HG03045 (cell line): ENCODE measurements around the gene GIPC2.
A peak's percentile ranks its signal among the peaks of the same experiment; 100 is the strongest.
"Not testable (repeated sequence)": the region's sequence is repeated elsewhere in the genome, so short reads cannot be mapped to it uniquely, and the experiment has no call there.

ENCODE experiments used
- ATAC-seq: cut with Tn5 transposase; IDR thresholded peaks from one replicate; pipeline ENCODE4 v1.9.1; 2021; ENCODE audit warnings: mild to moderate bottlenecking, moderate library complexity; ENCODE audit not compliant: unreplicated experiment

The GIPC2 gene

DNA sequence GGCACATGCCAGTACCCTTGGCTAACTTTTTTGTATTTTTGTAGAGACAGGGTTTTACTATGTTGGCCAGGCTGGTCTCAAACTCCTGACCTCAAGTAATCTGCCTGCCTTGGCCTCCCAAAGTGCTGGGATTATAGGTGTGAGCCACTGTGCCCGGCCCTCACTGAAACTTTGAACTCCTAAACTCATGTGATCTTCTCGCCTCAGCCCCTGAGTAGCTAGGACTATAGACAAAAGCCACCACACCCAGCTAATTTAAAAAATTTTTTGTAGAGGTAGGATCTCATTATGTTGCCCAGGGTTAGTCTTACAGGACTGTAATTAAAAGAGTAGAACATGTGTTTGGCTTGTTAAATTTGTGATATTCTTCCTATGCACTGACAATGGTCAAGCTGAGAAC lies 19.1 kb downstream of the GIPC2 start:
- ATAC-seq = not testable (repeated sequence)

- ATAC-seq = no peak
Observed at GRCh38 chr1:78068681-78069283, 23.0 kb downstream of the GIPC2 start.

DNA sequence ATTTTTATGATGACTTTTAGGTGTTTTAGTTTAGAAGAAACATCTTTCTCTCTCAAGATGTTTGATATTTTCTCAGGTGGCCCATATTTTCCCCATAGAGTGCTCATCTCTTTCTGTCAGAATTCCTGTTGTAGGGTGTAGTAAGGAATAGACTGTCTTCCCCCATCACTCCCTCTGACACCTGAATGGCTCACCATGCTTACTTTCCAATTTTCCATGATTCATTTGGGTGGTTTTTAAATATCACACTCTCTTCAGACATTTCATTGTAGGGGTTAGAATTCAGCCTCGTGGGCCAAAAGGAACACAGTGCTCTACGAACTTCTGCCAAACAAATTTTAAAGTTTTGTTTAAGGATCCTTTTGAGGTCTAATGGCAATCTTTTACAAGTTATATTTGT lies 24.0 kb downstream of the GIPC2 start:
- no peak for ATAC-seq

GRCh38 chr1:78070210-78070609 lies 24.4 kb downstream of the GIPC2 start:
- no peak for ATAC-seq

GRCh38 chr1:78070758-78071157 lies 25.0 kb downstream of the GIPC2 start:
- no peak for ATAC-seq

GRCh38 chr1:78071696-78072095 lies 25.9 kb downstream of the GIPC2 start:
- no peak for ATAC-seq

DNA sequence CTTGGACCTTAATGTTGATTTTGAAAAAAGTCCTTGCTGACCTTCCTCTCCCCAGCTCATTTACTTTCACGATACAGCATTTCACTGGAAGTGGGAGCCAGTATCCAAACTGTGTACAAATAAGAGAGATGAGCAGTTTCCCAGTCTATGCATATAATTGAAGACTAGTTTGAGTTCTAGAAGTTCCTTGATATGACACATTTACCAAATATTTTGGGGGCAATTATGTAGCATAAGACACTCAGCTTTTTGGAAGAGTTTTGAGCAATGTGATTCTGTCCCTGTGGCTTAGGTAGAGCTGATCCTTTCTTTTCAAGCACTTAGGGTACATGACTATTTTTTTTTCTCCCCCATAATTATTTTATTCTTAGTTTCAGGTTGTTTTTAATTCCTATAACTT lies 26.4 kb downstream of the GIPC2 start:
- ATAC-seq = no peak

- ATAC-seq = no peak
Observed at GRCh38 chr1:78073441-78073840, 27.7 kb downstream of the GIPC2 start.

DNA sequence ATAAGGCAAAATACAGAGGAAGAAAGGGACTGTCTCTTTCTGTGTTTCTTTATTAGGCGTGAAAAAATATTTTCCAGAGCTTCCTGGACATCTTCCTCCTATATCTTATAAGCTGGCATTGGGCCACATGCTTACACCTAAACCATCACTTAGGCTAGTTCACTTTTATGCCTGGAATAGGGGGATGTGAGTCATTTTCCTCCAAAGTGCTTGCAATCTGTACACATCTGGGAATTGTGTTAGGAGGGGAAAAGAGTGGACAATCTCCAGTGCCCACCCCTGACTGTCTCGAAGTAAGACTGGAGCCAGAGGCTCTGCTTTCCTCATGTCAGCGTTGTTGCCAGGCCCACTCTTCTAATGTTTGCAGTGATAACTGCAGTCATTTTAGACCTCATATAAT lies 29.9 kb downstream of the GIPC2 start:
- no peak for ATAC-seq

DNA sequence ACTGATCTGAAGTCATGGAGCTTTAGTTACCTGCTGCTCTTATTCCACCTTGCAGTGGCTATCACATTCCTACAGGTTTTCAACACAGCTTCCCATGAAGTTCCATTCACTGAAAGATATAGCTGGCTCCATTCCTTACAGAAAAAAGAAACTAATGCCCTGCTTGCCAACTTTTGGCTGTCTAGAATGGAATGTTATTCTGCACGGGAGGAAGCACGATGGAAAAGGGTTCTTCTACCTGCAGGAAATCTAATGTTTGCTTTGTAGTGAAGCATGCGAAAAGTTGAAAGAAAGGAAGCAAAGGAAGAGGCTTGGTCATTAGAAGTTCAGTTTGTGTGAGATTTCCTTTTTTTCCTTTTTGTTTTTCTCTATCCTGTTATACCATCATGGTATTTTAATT lies 32.6 kb downstream of the GIPC2 start:
- ATAC-seq = no peak

DNA sequence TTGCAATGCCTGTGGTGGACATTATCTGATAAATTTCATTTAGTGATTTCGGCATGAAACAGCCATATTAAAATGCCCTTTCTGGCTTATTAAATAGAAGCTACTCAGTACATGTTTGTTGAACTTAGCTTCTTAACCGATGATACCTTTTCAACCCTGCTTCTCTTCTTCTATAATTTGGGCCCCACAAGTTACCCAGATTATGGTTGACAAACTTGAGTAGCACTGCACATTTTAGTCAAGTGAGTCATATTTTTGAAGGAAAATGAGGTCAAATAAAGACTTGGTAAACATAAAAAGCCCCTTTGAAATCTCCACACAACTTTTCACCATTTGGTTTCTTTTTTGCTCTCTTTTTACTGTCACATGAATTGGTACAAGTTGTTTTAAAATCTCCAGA lies 33.8 kb downstream of the GIPC2 start:
- ATAC-seq = no peak

DNA sequence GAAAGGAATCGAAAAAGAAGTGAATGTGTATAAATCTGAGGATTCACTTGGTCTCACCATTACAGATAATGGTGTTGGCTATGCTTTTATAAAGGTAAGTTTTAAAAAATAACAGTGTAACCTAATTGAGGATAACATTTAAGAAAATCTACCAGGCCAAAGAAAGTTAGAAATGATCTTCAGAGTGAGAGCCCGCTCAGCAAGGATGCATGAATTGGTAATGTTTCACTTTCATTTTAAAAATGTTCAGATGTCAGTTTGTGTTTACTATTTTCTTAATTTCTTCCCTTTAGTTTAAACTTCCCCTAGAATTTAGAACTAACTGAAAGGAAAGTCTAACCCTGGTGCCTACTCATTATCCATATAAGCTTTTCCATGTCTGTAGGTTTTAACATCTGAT lies 35.0 kb downstream of the GIPC2 start:
- no peak for ATAC-seq

- ATAC-seq = no peak
Observed at GRCh38 chr1:78081980-78082860, 36.5 kb downstream of the GIPC2 start.

DNA sequence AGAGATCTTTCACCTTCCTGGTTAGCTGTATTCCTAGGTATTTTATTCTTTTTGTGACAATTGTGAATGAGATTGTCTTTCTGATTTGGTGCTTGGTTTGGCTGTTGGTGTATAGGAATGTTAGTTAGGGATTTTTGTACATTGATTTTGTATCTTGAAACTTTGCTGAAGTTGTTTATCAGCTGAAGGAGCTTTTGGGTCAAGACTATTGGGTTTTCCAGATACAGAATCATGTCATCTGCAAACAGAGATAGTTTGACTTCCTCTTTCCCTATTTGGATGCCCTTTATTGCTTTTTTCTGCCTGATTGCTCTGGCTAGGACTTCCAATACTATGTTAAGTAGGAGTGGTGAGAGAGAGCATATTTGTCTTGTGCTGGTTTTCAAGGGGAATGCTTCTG lies 38.9 kb downstream of the GIPC2 start:
- ATAC-seq = not testable (repeated sequence)

DNA sequence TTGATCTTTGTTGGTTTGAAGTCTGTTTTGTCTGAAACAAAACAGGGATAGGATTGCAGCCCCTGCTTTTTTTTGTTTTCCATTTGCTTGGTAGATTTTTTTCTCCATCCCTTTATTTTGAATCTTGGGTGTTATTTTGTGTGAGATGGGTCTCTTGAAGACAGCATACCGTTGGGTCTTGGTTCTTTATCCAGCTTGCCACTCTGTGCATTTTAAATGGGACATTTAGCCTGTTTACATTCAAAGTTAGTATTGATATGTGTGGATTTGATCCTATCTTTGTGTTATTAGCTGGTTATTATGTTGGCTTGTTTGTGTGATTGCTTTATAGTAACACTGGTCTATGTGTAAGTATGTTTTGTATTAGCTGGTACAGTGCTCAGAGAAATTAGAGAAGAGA lies 40.9 kb downstream of the GIPC2 start:
- ATAC-seq = no peak

GRCh38 chr1:78088015-78088414 lies 42.2 kb downstream of the GIPC2 start:
- peak; percentile 73 for ATAC-seq

DNA sequence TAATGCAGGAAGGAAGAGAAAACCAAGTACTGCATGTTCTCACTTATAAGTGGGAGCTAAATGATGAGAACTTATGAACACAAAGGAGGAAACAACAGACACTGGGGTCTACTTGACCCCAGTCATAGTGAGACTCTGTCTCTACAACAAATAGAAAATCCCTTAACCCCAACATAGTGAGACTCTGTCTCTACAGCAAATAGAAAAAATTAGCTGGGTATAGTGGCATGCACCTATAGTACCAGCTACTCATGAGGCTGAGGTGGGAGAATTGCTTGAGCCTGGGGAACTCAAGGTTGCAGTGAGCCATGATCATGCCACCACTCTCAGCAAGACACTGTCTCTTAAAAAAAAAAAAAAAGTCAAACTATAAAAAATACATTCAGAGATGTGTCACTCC lies 42.7 kb downstream of the GIPC2 start:
- ATAC-seq = no peak

GRCh38 chr1:78089010-78089409 lies 43.2 kb downstream of the GIPC2 start:
- no peak for ATAC-seq

- ATAC-seq = no peak
Observed at GRCh38 chr1:78090472-78091133, 44.8 kb downstream of the GIPC2 start.

- ATAC-seq = no peak
Observed at GRCh38 chr1:78091215-78091813, 45.5 kb downstream of the GIPC2 start.

DNA sequence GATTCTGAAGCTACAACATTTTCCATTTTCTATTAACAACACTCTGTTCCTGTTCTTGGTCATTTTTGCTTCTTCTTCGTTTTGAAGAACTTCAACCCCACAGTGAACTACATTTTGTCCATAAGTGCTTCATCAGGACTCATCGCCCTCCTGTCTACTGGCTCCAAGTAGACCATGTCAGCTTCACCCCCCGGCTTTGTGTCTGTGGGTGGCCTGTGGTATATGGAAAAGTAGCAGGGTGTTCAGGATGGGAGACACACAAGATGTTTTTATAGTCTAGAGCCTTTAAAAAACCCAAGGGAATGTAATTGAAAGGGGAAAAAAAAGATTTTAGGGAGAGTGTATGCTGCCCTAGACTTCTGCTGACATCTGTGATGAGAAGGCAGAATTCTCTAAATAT lies 46.1 kb downstream of the GIPC2 start:
- no peak for ATAC-seq

DNA sequence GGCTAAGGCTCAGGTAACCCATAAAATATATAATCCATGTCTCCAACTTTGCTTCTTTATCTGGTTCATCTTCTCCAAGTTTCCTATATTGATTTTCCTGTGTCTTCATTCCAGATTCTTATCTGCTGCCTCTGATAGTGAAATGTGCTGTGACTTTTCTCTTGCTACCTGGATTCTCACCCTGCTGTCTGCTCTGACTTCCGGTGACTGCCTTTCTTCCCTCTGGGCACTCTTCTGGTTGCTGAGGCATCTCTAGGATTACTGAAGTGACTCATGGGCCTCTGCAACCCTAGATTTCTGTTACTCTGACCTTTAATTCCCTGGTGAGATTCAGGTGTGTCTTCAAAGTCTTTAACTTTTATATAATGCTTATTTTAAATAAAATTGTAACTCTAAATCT lies 46.9 kb downstream of the GIPC2 start:
- ATAC-seq = no peak
